Activated T-helper 2 cell treated with anti-CD3 and anti-CD28 coated beads, Interferon-gamma antibody, Interleukin-2, Interleukin-4, amounts not matched to agents 10 μg/mL and 5 μg/mL and 100 μg/mL, durations not matched to agents 14 hours and 24 hours and 36 hours (primary cell): ENCODE data around the gene DUSP19. TPM values are rescaled to one million over a fixed set of nuclear protein-coding genes. Genes with fewer than 3 reads are reported as not detected.

Source experiments
- DNase-seq: peaks from one replicate; pipeline ENCODE4 v3.0.0; 2021; ENCODE audit warnings: low spot score
- H3K27ac Mint-ChIP-seq: one replicate; pipeline ENCODE4 v1.8.0; 2021; ENCODE audit warnings: mixed read lengths
- H3K27me3 Mint-ChIP-seq: one replicate; pipeline ENCODE4 v1.8.0; 2021; ENCODE audit warnings: low read depth, mixed read lengths
- H3K36me3 Mint-ChIP-seq: one replicate; pipeline ENCODE4 v1.8.0; 2021; ENCODE audit warnings: low read depth, mixed read lengths
- H3K4me1 Mint-ChIP-seq: one replicate; pipeline ENCODE4 v1.8.0; 2021; ENCODE audit warnings: low read depth, mixed read lengths
- H3K4me3 Mint-ChIP-seq: one replicate; pipeline ENCODE4 v1.8.0; 2021; ENCODE audit warnings: low read depth, mild to moderate bottlenecking, moderate library complexity, mixed read lengths
- H3K9me3 Mint-ChIP-seq: one replicate; pipeline ENCODE4 v1.8.0; 2021; ENCODE audit warnings: mixed read lengths
- intact Hi-C: fragments of 100-400 bp; cut with micrococcal nuclease; formaldehyde crosslinking; loops from one replicate; pipeline ENCODE4 v1.15.1; 2023
- total RNA-seq: library from RNA; stranded (reverse); gene quantifications from 2 replicates; pipeline ENCODE4 v1.2.3, GENCODE V29; 2022

DUSP19 gene, protein sequence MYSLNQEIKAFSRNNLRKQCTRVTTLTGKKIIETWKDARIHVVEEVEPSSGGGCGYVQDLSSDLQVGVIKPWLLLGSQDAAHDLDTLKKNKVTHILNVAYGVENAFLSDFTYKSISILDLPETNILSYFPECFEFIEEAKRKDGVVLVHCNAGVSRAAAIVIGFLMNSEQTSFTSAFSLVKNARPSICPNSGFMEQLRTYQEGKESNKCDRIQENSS
- 1.6 and 1.9 TPM in 2 replicates for total RNA-seq

DNA sequence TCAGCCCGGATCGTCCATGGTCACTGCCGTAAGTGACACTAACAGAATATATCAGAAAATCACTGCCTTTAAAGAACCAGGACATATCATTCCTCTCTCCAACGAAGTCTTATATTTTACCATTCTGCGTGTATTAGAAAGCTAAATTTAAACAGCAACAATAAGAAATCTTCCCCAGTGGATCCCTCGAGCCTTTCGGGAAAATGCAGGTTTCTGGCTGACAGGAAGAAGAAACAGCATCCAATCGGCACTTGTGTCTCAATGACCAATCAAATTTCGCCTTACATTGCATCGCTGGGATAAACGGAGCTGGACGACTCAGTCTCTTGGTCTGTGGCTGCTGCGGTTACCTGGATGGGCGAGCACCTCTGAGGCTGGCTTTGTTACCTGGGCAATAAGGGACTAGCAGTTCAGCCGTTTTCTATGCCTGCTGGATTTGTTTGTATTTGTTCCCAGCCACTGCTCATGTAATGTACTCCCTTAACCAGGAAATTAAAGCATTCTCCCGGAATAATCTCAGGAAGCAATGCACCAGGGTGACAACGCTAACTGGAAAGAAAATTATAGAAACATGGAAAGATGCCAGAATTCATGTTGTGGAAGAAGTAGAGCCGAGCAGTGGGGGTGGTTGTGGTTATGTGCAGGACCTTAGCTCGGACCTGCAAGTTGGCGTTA is at the start of gene DUSP19:
Gene DUSP19 (plus strand): TSS at position 284 of the 675 bp plus-strand sequence. CDS start 187 bp downstream, at position 471.
- peak; percentile 72 for DNase-seq
- Mint-ChIP-seq H3K9me3 (no peaks in the 10 kb centered on the region), H3K4me3 (peak within 1 kb of the TSS; percentile 83), H3K27ac (peak within 1 kb of the TSS; percentile 21), H3K4me1 (peaks cover 7% of the 10 kb centered on the region), H3K27me3 (peaks cover 7% of the 10 kb centered on the region), H3K36me3 (no peaks in the 10 kb centered on the region)
- intact Hi-C loops, result loop anchor here (1.0 to 5.0 kb wide), 3 partner anchors 40 to 361 kb away; partner anchors contain the start of genes DNAJC10, NCKAP1 and NUP35

DNA sequence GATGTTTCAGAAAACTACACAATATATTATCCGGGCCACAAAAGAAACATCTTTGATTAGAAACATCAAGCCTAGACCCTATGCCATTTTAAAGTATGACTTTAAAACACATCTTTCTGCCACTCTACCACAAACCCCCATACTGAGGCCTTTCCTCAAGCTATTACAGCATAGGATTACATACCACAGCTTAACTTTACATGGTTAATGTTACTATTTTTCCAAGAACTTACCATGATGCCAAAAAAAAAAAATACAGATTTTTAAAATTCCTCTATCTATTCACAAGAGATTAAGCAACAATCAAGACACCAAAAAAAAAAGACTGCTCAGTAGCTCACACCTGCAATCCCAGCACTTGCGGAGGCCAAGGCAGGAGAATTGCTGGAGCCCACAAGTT is 49.3 kb upstream of the DUSP19 start:
- Mint-ChIP-seq H3K4me1 (no peaks in the 10 kb centered on the region), H3K27me3 (peaks cover 53% of the 10 kb centered on the region), H3K4me3 (no peak overlapping the region), H3K36me3 (no peaks in the 10 kb centered on the region), H3K27ac (no peak overlapping the region), H3K9me3 (no peaks in the 10 kb centered on the region)
- no peak for DNase-seq
- intact Hi-C loops, result no loop called here

DNA sequence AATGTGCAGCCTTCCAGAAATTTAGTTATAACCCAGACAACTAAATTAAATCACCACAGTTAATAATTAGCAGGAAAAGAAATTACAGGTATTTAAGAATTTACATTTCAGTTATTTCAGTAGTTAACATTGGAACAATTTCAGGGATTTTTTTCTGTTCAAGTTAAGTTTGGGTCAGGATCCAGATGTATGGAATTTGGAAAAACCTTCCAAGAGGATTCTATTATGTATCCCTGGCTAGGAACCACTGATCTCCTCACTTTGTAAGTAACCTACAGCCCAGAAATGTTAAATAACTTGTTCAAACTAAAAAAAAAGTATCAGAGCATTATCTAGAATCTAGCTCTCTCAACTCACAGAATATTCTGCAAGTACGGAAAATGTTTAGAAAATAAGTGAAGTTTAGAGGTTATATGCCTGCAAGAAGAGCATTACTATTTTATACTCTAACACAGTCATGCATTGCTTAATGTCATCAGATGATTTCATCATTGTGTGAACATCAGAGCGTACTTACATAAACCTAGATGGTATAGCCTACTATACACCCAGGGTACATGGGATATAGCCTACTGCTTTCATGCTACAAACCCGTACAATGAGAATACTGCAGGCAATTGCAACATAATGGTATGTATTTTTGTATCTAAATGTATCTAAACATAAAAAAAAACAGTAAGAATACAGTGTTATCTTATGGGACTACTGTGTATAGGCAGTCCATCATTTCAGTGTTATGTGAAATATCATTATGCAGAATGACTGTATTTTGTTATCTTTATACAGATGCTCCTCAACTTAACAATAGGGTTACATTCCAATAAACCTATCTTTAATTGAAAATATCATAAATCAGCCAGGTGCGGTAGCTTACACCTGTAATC is 46.4 kb upstream of the DUSP19 start:
- DNase-seq, result no peak
- peaks cover 71% of the 10 kb centered on the region for H3K27me3 Mint-ChIP-seq
- H3K9me3 Mint-ChIP-seq, result no peaks in the 10 kb centered on the region
- intact Hi-C loops, result loop anchor here (10.0 kb wide), 1 partner anchor 183 kb away; no protein-coding TSS in a partner anchor
- no peak overlapping the region for H3K27ac Mint-ChIP-seq
- no peak overlapping the region for H3K4me3 Mint-ChIP-seq
- H3K36me3 Mint-ChIP-seq, result no peaks in the 10 kb centered on the region
- peaks cover 15% of the 10 kb centered on the region for H3K4me1 Mint-ChIP-seq

DNA sequence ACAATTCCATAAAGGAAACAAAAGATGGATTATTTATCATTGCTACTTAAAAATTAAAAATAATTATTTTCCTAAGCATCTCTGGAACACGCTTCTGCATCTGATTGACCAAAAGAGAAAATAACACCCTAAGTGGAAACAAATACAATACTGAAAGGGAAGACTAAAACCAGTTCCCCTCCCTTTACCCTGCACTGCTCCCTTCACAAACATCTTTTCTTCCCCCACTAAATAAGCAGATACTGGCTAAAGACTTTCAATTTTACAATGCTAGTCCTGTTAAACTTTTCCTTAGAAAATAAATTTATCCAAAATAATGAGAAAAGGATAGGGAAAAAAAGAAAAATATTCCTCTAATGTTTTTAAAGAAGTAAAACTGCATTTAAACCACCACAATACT is 44.6 kb upstream of the DUSP19 start:
- intact Hi-C loops, result loop anchor here (10.0 kb wide), 1 partner anchor 181 kb away; no protein-coding TSS in a partner anchor
- DNase-seq, result no peak
- no peaks in the 10 kb centered on the region for H3K9me3 Mint-ChIP-seq
- H3K27me3 Mint-ChIP-seq, result peaks cover 73% of the 10 kb centered on the region
- H3K27ac Mint-ChIP-seq, result no peak overlapping the region
- H3K36me3 Mint-ChIP-seq, result no peaks in the 10 kb centered on the region
- H3K4me1 Mint-ChIP-seq, result peaks cover 21% of the 10 kb centered on the region
- no peak overlapping the region for H3K4me3 Mint-ChIP-seq

DNA sequence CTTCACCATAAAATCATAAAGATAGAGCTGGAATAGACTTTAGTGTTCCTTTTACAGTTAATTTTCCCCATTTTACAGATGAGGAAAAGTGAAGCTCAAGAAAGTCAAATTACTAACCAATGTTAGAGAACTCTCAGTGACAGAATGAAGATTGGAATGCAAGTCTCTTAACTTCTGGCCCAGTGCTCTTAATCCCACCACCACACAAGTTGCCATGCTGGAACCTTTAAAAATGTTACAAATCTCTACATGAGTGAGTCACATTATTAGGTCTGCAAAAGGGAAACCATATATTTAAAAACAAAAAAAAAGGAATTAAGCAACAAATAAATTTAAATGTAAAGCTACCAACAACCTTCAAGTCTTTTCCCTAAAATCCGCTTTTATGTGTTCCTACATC is 43.7 kb upstream of the DUSP19 start:
- no peak for DNase-seq
- no peaks in the 10 kb centered on the region for H3K9me3 Mint-ChIP-seq
- no peak overlapping the region for H3K4me3 Mint-ChIP-seq
- peaks cover 22% of the 10 kb centered on the region for H3K4me1 Mint-ChIP-seq
- no peaks in the 10 kb centered on the region for H3K36me3 Mint-ChIP-seq
- intact Hi-C loops, result loop anchor here (5.0 to 10.0 kb wide), 2 partner anchors 83 to 180 kb away; no protein-coding TSS in a partner anchor
- peaks cover 72% of the 10 kb centered on the region for H3K27me3 Mint-ChIP-seq
- no peak overlapping the region for H3K27ac Mint-ChIP-seq

DNA sequence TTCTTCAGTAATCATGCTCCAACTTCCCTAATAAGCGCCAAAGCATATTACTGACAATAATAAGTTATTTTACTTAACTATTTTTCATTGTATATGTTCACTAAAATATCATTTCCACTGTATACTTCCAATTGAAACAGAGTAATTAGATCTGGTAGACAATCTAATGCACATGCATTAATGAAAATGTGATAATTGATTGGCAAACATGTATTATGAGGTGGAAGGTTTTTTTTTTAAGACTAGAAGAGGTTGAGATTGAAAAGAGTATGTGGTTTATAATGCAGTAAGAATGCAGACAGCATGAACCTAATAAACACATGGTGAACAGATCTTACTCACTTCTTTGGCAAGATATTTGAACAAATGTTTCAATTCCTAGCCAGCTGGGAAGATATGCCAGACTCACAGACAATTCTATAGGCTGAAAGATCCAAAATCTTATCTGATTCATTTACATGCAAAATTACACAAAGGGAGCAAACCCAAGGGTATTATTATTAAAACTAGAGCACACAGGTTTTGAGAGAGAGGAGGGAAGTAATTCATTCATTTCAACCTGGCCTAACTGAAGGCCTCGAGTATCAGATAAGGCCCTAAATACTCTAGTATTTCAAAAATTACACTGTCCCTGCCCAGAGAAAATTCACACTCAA is 43.1 kb upstream of the DUSP19 start:
- Mint-ChIP-seq H3K4me1 (peaks cover 22% of the 10 kb centered on the region), H3K4me3 (no peak overlapping the region), H3K36me3 (no peaks in the 10 kb centered on the region), H3K9me3 (no peaks in the 10 kb centered on the region), H3K27me3 (peaks cover 72% of the 10 kb centered on the region), H3K27ac (no peak overlapping the region)
- intact Hi-C loops, result loop anchor here (5.0 to 10.0 kb wide), 2 partner anchors 83 to 179 kb away; no protein-coding TSS in a partner anchor
- no peak for DNase-seq

DNA sequence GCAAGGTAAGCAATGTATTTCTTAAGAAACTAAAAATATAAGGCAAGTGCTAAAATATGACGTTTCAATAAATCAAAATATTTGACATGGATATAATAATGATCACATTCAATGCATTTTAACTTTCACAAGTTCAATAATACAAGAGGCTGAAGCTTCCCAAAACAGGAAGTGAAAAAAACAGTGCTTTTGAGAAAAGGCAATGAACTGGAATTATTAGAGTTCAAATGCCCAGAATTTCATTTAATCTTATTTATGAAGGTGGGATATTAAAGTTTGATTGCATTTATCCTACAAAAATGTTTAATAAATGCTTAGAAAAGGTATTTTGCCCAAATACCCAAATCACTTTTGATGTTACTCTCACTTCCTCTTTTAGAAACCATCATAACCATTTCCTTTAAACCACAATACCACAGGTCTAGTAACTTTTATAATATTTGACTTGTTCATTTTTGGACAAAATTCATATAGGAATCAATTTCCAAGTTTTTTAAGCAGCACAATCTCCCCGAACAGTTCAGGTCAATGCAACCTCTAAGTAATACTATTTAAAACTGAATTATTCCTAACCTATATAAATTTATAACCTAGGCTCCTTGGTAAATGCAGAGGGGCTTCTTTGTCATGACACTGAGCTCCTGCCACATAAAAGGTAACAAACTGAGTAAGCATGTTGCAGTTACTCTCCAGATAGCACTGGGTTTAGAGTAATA is 42.4 kb upstream of the DUSP19 start:
- peaks cover 22% of the 10 kb centered on the region for H3K4me1 Mint-ChIP-seq
- H3K36me3 Mint-ChIP-seq, result no peaks in the 10 kb centered on the region
- intact Hi-C loops, result loop anchor here (5.0 to 10.0 kb wide), 2 partner anchors 84 to 179 kb away; no protein-coding TSS in a partner anchor
- no peak for DNase-seq
- no peak overlapping the region for H3K4me3 Mint-ChIP-seq
- peaks cover 71% of the 10 kb centered on the region for H3K27me3 Mint-ChIP-seq
- no peaks in the 10 kb centered on the region for H3K9me3 Mint-ChIP-seq
- no peak overlapping the region for H3K27ac Mint-ChIP-seq

DNA sequence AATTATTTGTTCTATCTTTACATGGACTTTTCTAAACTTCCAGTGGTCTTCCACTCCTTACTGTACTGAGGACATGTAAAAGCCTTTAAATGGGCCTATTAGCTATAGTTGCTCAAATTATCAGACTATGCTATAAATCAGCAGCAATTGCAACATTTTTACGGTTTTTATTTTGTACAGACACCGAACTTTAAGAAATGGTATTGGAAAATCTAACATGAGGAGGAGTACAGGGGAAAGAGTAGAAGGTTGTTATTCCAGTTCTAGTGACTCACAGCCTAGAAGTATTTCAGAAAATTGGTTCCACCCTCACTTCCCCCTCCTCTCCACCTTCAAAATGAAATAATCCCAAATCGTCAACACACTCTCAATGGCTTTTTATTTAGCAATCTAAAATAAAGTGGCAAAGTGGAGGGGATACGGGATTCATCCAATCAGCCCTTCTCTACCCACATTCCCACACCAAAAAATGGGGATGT is 41.4 kb upstream of the DUSP19 start:
- intact Hi-C loops, result loop anchor here (5.0 to 10.0 kb wide), 2 partner anchors 85 to 178 kb away; no protein-coding TSS in a partner anchor
- Mint-ChIP-seq H3K4me1 (peaks cover 22% of the 10 kb centered on the region), H3K27me3 (peaks cover 67% of the 10 kb centered on the region), H3K9me3 (no peaks in the 10 kb centered on the region), H3K27ac (peak overlapping the region; percentile 12), H3K36me3 (no peaks in the 10 kb centered on the region), H3K4me3 (peak overlapping the region; percentile 75)
- DNase-seq, result no peak

DNA sequence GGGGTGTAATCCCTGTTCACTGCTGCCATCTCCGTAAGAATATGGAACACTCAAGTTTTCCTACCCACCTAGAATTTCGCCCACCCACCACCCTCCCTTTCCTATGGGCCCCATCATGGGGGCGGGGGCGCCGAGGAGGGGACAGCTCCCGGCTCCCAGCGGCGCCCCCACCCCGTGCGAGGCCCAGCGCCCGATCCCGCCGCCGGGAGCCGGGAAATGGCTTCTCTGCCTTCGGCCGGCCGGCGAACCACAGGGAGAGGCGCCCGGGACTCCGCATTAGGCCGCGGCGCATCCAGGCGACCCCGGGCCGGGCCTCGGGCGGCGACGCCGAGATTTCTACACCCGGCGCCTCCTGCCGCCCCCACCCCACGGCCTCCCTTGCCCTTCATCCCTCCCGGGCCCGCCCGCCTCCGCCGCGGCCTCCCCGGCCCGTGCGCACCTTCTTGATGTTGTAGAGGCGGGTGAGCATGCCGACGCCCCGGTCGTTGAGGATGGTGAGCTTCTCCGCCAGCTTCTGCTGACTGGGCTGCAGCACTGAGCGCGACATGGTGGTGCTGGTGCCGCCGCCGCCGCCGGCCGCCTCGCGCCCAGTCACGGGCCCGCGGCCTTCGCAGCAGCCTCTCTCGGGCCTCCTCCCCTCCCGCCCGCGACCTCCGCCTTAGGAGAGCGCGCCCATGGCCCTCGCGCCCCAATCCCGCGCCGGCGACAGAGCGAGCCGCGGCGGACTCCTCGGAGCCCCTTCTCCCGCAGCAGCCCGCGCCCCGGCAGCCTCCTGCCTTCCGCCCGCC is 40.8 kb upstream of the DUSP19 start:
- Mint-ChIP-seq H3K27me3 (peaks cover 69% of the 10 kb centered on the region), H3K36me3 (no peaks in the 10 kb centered on the region), H3K9me3 (no peaks in the 10 kb centered on the region), H3K4me3 (peak overlapping the region; percentile 75), H3K4me1 (peaks cover 22% of the 10 kb centered on the region), H3K27ac (peak overlapping the region; percentile 12)
- peak; percentile 27 for DNase-seq
- intact Hi-C loops, result loop anchor here (1.0 to 10.0 kb wide), 5 partner anchors 41 to 321 kb away; partner anchors contain the start of genes DNAJC10, DUSP19 and NUP35

- Mint-ChIP-seq H3K4me1 (peaks cover 22% of the 10 kb centered on the region), H3K36me3 (no peaks in the 10 kb centered on the region), H3K27me3 (peaks cover 67% of the 10 kb centered on the region), H3K4me3 (peak within 1 kb of the TSS; percentile 82), H3K27ac (peak within 1 kb of the TSS; percentile 12), H3K9me3 (no peaks in the 10 kb centered on the region)
- peak; percentile 73 for DNase-seq
- intact Hi-C loops, result loop anchor here (1.0 to 10.0 kb wide), 5 partner anchors 40 to 322 kb away; partner anchors contain the start of genes DNAJC10, DUSP19 and NUP35
Measured at GRCh38 chr2:183038341-183039300, 39.9 kb upstream of the DUSP19 start, which contains the start of gene NCKAP1. TSS of gene NCKAP1 (minus strand) at chr2:183038457. CDS start at chr2:183038099, 358 bp downstream.
